HG03442 (cell line): ENCODE data around the gene HMCN2.

Source experiments
- ATAC-seq: cut with Tn5 transposase; IDR thresholded peaks from one replicate; pipeline ENCODE4 v1.9.1; 2021; ENCODE audit warnings: mild to moderate bottlenecking, moderate library complexity; ENCODE audit not compliant: unreplicated experiment

The HMCN2 gene

GRCh38 chr9:130360672-130361071, 95.1 kb downstream of the HMCN2 start:
- no peak for ATAC-seq

GRCh38 chr9:130361873-130362362, 96.4 kb downstream of the HMCN2 start:
- no peak for ATAC-seq

- ATAC-seq = no peak
Observed at GRCh38 chr9:130362691-130363090, 97.1 kb downstream of the HMCN2 start.

GRCh38 chr9:130363755-130364404, 98.3 kb downstream of the HMCN2 start:
- no peak for ATAC-seq

GRCh38 chr9:130364619-130365322, 99.2 kb downstream of the HMCN2 start:
- no peak for ATAC-seq

- no peak for ATAC-seq
Observed at GRCh38 chr9:130365323-130365721, 99.8 kb downstream of the HMCN2 start.

GRCh38 chr9:130366072-130366471, 100.5 kb downstream of the HMCN2 start:
- ATAC-seq = no peak

GRCh38 chr9:130366888-130367550, 101.5 kb downstream of the HMCN2 start:
- no peak for ATAC-seq

GRCh38 chr9:130368631-130369103, 103.1 kb downstream of the HMCN2 start:
- no peak for ATAC-seq

GRCh38 chr9:130370226-130370625, 104.7 kb downstream of the HMCN2 start:
- no peak for ATAC-seq

GRCh38 chr9:130371196-130371966, 105.8 kb downstream of the HMCN2 start:
- ATAC-seq = no peak

- ATAC-seq = no peak
Observed at GRCh38 chr9:130372057-130372456, 106.5 kb downstream of the HMCN2 start.

- no peak for ATAC-seq
Observed at GRCh38 chr9:130373679-130374325, 108.2 kb downstream of the HMCN2 start.

- ATAC-seq = no peak
Observed at GRCh38 chr9:130377612-130378011, 112.1 kb downstream of the HMCN2 start.

GRCh38 chr9:130378875-130379648, 113.5 kb downstream of the HMCN2 start:
- no peak for ATAC-seq

- ATAC-seq = no peak
Observed at GRCh38 chr9:130379649-130379970, 114.0 kb downstream of the HMCN2 start.

GRCh38 chr9:130380920-130381469, 115.4 kb downstream of the HMCN2 start:
- ATAC-seq = no peak

GRCh38 chr9:130381660-130382059, 116.1 kb downstream of the HMCN2 start:
- no peak for ATAC-seq

- ATAC-seq = no peak
Observed at GRCh38 chr9:130382096-130382495, 116.5 kb downstream of the HMCN2 start.
